Lower lobe of right lung (tissue), 2 donors: ENCODE data around the gene PEX14. TPM values are rescaled to one million over a fixed set of nuclear protein-coding genes. Genes with fewer than 3 reads are reported as not detected.
A peak's percentile ranks its signal among the peaks of the same experiment; 100 is the strongest.

Experiments used
- ATAC-seq, 2 donors: fragments of 200-7000 bp; cut with Tn5 transposase; one replicate each; pipeline ENCODE4 v1.9.1; 2020 to 2022; ENCODE audit warnings: mild to moderate bottlenecking in 2 of 2, moderate library complexity in 2 of 2
- DNase-seq: peaks from one replicate; pipeline ENCODE4 v3.0.0-alpha.2; 2020
- H3K27ac ChIP-seq: fragments of 200-600 bp; one replicate; pipeline ENCODE4 v1.8.0; 2022
- H3K27me3 ChIP-seq: fragments of 200-600 bp; one replicate; pipeline ENCODE4 v1.8.0; 2022; ENCODE audit warnings: low read depth
- H3K36me3 ChIP-seq: fragments of 200-600 bp; one replicate; pipeline ENCODE4 v1.8.0; 2022; ENCODE audit warnings: mild to moderate bottlenecking
- H3K4me1 ChIP-seq: fragments of 200-600 bp; one replicate; pipeline ENCODE4 v1.8.0; 2022
- H3K4me3 ChIP-seq: fragments of 200-600 bp; one replicate; pipeline ENCODE4 v1.8.0; 2022; ENCODE audit warnings: mild to moderate bottlenecking
- H3K9me3 ChIP-seq: fragments of 200-600 bp; one replicate; pipeline ENCODE4 v1.8.0; 2022
- CTCF ChIP-seq: fragments of 200-600 bp; IDR thresholded peaks from one replicate; pipeline ENCODE4 v1.8.0; 2022; ENCODE audit warnings: antibody characterized with exemption, mild to moderate bottlenecking
- intact Hi-C: fragments of 100-400 bp; cut with DNase I; formaldehyde crosslinking; loops from one replicate; pipeline ENCODE4 v1.11.0; 2022
- total RNA-seq: library from RNA; stranded (reverse); fragmentation: NEBNext Ultra II Directional; extraction: Animal tissue kit (Norgen Biotek cat#: 25700); gene quantifications from one replicate; pipeline ENCODE4 v1.2.1, GENCODE V29; 2021
- donor health status: DM: no; HTN: yes; CAD: no; lungs with severe emphysema.

Gene PEX14
- total RNA-seq, 1 donor from 2014 or later: 27.9 TPM

GRCh38 chr1:10529765-10530164 is 55.0 kb downstream of the PEX14 start:
- Histone ChIP-seq H3K4me1 (peaks cover 36% of the 10 kb centered on the region), H3K27me3 (no peaks in the 10 kb centered on the region), H3K4me3 (peak overlapping the region; percentile 32), H3K9me3 (no peaks in the 10 kb centered on the region), H3K27ac (peak overlapping the region; percentile 53), H3K36me3 (no peaks in the 10 kb centered on the region)
- intact Hi-C loops: no loop called here
- TF ChIP-seq CTCF: no peak
- peak; percentile 27 to 45 for ATAC-seq
- DNase-seq: no peak

- DNase-seq (peak; percentile 83), ATAC-seq (peak; percentile 94 to 95)
- Histone ChIP-seq H3K9me3 (no peaks in the 10 kb centered on the region), H3K4me1 (peaks cover 36% of the 10 kb centered on the region), H3K36me3 (no peaks in the 10 kb centered on the region), H3K27ac (peak overlapping the region; percentile 53), H3K4me3 (peak overlapping the region; percentile 32), H3K27me3 (no peaks in the 10 kb centered on the region)
- intact Hi-C loops: no loop called here
- TF ChIP-seq CTCF: peak; percentile 88
These were observed 55.6 kb downstream of the PEX14 start for GRCh38 chr1:10530281-10530740.

- DNase-seq (no peak), ATAC-seq (peak; percentile 47 to 51)
- TF ChIP-seq CTCF: no peak
- Histone ChIP-seq H3K36me3 (no peaks in the 10 kb centered on the region), H3K4me1 (peaks cover 36% of the 10 kb centered on the region), H3K27me3 (no peaks in the 10 kb centered on the region), H3K4me3 (peak overlapping the region; percentile 32), H3K9me3 (no peaks in the 10 kb centered on the region), H3K27ac (peak overlapping the region; percentile 53)
- intact Hi-C loops: no loop called here
These were observed 56.2 kb downstream of the PEX14 start for GRCh38 chr1:10530756-10531495.

GRCh38 chr1:10532362-10532761 is 57.6 kb downstream of the PEX14 start:
- no peak for TF ChIP-seq CTCF
- Histone ChIP-seq H3K4me3 (no peak overlapping the region), H3K9me3 (no peaks in the 10 kb centered on the region), H3K27me3 (no peaks in the 10 kb centered on the region), H3K4me1 (peaks cover 36% of the 10 kb centered on the region), H3K27ac (no peak overlapping the region), H3K36me3 (peaks cover 14% of the 10 kb centered on the region)
- intact Hi-C loops: no loop called here
- no peak for DNase-seq
- ATAC-seq: no peak

GRCh38 chr1:10534519-10534918 is 59.8 kb downstream of the PEX14 start:
- H3K36me3 ChIP-seq: peaks cover 23% of the 10 kb centered on the region
- intact Hi-C loops: no loop called here
- no peaks in the 10 kb centered on the region for H3K27me3 ChIP-seq
- no peak for TF ChIP-seq CTCF
- DNase-seq (no peak), ATAC-seq (no peak)
- no peaks in the 10 kb centered on the region for H3K9me3 ChIP-seq
- no peak overlapping the region for H3K4me3 ChIP-seq
- no peak overlapping the region for H3K27ac ChIP-seq
- peaks cover 22% of the 10 kb centered on the region for H3K4me1 ChIP-seq
